Measurements from ENCODE around the gene TIGAR. TPM values are rescaled to one million over a fixed set of nuclear protein-coding genes. Genes with fewer than 3 reads are reported as not detected.
A peak's percentile ranks its signal among the peaks of the same experiment; 100 is the strongest.

TIGAR gene
- polyA plus RNA-seq, 3 donors from 2014 or later, result 2.1 to 8.9 (median 4.3) TPM

DNA sequence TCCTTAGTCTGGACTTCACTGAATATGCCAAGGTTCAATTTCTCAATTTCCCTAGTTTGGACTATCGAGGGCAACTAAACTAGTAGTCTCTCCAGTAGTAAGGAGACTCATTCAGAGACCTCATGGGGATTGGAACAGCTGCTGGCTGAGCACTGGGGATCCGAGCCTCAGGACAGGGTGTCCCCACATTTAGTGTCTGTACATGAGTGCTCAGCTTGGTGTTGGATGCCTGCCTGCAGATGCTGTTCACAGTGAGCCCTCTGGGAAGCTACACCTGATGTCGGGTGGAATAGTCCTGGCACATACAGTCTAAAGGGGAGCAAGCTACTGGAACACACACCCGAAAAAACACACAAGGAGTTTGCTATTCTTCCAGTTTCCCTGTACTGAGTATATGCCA, 59.3 kb downstream of the TIGAR start:
- peaks cover 7 to 11% (median 7%) of the 10 kb centered on the region in 3 donors for H3K27me3 Mint-ChIP-seq (ENCODE audit: low read depth in 3 of 3)
- DNase-seq, result no peak
- H3K36me3 Mint-ChIP-seq, result no peaks in the 10 kb centered on the region
- no peak overlapping the region for H3K4me3 Mint-ChIP-seq
- H3K4me1 Mint-ChIP-seq, result no peaks in the 10 kb centered on the region
- H3K27ac Mint-ChIP-seq, result no peak overlapping the region
- no peaks in the 10 kb centered on the region for H3K9me3 Mint-ChIP-seq

DNA sequence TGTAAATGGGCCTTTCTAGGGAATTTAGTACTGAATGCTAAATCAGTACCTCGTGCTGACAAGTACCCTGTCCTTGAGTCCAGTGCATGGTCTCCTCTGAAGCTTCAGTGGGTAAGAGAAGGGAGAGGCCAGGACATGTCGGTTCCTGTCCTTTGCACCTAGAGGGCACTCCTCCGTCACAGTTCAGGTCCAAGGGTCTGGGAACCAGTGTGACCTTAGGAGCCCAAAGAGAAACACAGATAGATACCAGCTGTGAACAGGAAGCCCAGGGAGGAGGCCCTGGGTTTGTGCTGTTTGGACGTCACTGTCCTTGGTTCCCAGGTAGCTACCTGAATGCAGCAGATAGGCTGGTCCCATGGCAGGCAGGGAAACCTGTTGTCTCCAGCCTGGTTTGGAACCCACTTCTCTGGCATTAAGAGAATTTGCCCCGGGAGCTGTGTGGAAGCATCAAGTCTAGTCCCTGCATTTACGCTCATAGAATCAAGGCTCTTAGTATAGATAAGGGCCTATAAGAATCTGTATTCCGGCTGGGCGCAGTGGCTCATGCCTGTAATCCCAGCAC, 62.4 kb downstream of the TIGAR start:
- Mint-ChIP-seq H3K9me3 (no peaks in the 10 kb centered on the region), H3K4me1 (no peaks in the 10 kb centered on the region), H3K36me3 (no peaks in the 10 kb centered on the region), H3K4me3 (no peak overlapping the region), H3K27ac (no peak overlapping the region), H3K27me3 (ENCODE audit: low read depth in 3 of 3) (peaks cover 7 to 13% (median 7%) of the 10 kb centered on the region in 3 donors)
- DNase-seq, result no peak

DNA sequence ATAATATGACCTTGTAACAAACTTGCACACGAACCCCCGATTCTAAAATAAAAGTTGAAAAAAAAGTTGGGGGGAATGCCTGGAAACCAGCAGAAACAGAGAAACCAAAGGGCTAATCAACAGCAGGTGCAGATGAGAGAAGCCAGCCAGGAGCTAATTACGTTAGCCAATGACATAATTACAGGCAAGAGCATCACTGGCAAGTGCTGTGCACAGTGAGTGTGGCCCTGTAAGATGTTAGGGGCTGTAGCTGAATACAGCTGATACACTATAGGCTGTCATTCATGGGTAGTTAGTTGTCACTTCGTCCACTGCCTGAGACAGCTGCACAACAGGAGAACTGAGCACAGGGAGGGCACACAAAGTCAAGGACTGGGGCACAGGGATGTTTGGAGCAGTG, 65.8 kb downstream of the TIGAR start:
- no peaks in the 10 kb centered on the region for H3K36me3 Mint-ChIP-seq
- no peak overlapping the region for H3K4me3 Mint-ChIP-seq
- no peaks in the 10 kb centered on the region for H3K4me1 Mint-ChIP-seq
- peaks cover 0 to 12% (median 7%) of the 10 kb centered on the region in 3 donors for H3K27me3 Mint-ChIP-seq (ENCODE audit: low read depth in 3 of 3)
- H3K9me3 Mint-ChIP-seq, result no peaks in the 10 kb centered on the region
- no peak for DNase-seq
- H3K27ac Mint-ChIP-seq, result no peak overlapping the region

DNA sequence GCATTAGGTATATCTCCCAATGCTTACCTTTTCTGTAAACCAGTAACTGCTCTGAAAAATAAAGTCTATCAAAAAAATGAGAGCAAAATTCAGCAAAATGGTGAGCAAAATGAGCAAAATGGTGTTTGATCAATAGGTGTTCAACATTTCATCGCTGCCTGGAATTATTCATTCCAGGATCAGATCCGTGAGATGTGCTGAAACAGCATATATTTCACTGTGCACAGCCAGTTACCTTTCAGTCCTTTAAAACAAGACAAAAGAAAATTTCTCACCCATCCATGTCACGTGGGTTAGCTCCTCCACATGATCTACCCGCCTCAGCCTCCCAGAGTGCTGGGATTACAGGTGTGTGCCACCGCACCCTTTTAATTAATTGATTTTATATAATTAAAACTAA, 66.6 kb downstream of the TIGAR start:
- H3K4me1 Mint-ChIP-seq, result peaks cover 4 to 5% of the 10 kb centered on the region in 2 donors
- H3K9me3 Mint-ChIP-seq, result no peaks in the 10 kb centered on the region
- no peak overlapping the region for H3K27ac Mint-ChIP-seq
- no peaks in the 10 kb centered on the region for H3K36me3 Mint-ChIP-seq
- no peak for DNase-seq
- peaks cover 0 to 12% (median 5%) of the 10 kb centered on the region in 3 donors for H3K27me3 Mint-ChIP-seq (ENCODE audit: low read depth in 3 of 3)
- H3K4me3 Mint-ChIP-seq, result no peak overlapping the region

DNA sequence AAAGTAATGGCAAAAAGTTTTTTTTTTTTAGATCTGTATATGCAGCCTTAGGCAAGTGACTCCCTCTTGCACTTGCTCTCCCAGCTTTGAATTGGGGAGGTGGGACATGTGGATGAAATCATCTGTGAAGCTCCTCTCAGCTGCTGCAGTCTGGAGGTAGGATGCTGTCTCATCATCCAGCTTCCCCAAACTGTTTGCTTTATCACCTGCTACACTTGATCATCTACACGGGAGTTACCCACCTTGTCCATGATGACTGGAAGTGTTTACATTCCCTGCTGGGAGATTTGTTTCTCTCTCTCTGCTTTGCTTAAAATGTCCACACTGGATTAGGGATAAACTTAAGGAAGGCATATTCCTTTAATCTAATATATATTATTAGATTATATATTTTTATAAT, 67.0 kb downstream of the TIGAR start:
- Mint-ChIP-seq H3K4me1 (peaks cover 8 to 9% of the 10 kb centered on the region in 2 donors), H3K27ac (no peak overlapping the region), H3K27me3 (ENCODE audit: low read depth in 3 of 3) (peaks cover 0 to 12% (median 4%) of the 10 kb centered on the region in 3 donors), H3K4me3 (no peak overlapping the region), H3K9me3 (no peaks in the 10 kb centered on the region), H3K36me3 (no peaks in the 10 kb centered on the region)
- DNase-seq, result no peak

DNA sequence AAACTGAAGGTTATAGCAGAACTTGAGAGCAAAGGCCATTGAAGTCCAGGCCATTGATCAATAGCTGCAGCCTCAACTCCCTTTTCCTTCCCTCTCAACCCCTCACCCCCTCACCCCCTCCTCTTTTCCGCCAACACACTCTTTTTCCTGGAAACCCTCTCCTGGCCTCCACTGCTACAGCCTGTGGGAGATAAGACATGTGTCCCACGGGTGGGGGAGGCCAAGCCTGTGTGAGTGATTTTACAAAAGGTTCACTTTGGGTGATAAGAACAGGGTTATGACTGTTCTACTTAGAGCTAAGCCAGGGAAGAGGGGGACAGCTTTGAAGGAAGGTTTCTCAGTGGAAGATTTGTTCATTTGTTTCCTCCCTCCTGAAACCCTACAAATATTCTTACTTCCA, 67.6 kb downstream of the TIGAR start:
- DNase-seq, result no peak
- H3K27me3 Mint-ChIP-seq (ENCODE audit: low read depth in 3 of 3), result peaks cover 0 to 12% (median 0%) of the 10 kb centered on the region in 3 donors
- H3K9me3 Mint-ChIP-seq, result no peaks in the 10 kb centered on the region
- no peak overlapping the region for H3K27ac Mint-ChIP-seq
- peaks cover 10% of the 10 kb centered on the region in 2 donors for H3K4me1 Mint-ChIP-seq
- H3K4me3 Mint-ChIP-seq, result no peak overlapping the region
- no peaks in the 10 kb centered on the region for H3K36me3 Mint-ChIP-seq

DNA sequence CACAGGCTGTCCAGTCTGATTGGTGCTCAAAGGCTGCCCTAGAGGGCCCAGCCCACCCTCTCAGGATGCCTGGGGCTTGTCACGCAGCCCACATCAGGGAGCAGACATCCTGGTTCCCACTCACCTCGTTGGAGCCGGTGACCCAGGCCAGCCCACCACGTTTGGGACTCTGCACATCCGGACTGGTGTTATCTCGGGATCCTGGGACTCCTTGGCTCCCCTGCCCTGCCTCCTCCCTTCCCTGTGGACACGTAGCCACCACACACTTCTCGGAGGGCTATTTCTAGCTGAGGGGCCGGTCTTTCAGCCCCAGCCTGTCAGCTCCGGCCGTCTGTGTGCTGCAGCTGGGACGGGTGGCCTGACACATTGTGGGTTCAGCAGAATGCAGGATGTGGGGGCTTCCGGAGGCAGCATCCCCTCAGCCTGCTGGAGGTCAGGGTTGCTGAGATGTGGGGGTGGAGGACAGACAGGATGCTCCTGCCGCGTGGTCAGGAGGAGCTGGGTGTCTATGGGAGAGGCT, 71.3 kb downstream of the TIGAR start:
- no peaks in the 10 kb centered on the region for H3K9me3 Mint-ChIP-seq
- peak overlapping the region in 2 of 5 donors; percentile 39 to 42 for H3K4me3 Mint-ChIP-seq
- no peaks in the 10 kb centered on the region for H3K36me3 Mint-ChIP-seq
- peaks cover 10% of the 10 kb centered on the region in 2 donors for H3K4me1 Mint-ChIP-seq
- DNase-seq, result no peak
- peak overlapping the region in 1 of 6 donors; percentile 19 for H3K27ac Mint-ChIP-seq
- H3K27me3 Mint-ChIP-seq (ENCODE audit: low read depth in 3 of 3), result peaks cover 0 to 5% (median 2%) of the 10 kb centered on the region in 3 donors

DNA sequence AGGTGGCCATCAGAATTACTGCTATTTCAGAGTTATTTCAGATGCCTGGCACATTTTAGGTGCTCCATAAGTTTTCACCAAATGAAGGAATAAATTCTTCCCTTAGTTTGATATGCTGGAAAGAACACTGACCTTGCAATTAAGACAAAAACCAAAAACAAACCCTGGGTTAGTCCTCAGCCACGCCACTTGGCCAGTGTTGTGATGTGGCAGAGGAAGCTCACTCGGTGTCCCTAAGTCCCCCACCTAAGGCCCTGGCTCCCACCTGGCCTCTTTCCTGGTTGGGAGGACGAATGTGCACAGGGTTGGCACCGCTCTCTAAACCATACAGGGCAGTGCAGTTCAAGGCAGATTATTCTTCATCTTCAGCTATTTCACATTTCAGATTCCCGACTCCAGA, 72.2 kb downstream of the TIGAR start:
- H3K9me3 Mint-ChIP-seq, result no peaks in the 10 kb centered on the region
- DNase-seq, result no peak
- H3K4me1 Mint-ChIP-seq, result peaks cover 10% of the 10 kb centered on the region in 2 donors
- no peak overlapping the region for H3K27ac Mint-ChIP-seq
- no peaks in the 10 kb centered on the region for H3K36me3 Mint-ChIP-seq
- peaks cover 0 to 5% (median 2%) of the 10 kb centered on the region in 3 donors for H3K27me3 Mint-ChIP-seq (ENCODE audit: low read depth in 3 of 3)
- no peak overlapping the region for H3K4me3 Mint-ChIP-seq

DNA sequence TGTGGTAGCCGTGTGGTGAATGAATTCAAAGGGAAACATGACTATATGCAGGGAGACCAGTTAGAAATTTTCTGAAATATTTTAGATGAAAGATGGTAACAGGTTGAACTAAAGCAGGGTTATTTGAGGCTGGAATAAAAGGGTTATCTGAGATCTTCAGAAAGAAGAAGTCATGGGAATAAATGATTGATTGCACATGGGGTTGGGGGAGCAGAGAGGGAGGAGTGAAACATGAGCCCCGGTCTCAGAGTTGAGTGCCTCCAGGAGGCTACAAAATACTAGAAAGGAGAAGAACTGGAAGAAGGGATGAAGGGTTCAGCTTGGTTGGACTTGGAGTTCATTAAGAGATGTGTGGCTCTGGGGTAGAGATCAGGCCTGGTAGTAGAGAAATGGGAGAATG, 74.8 kb downstream of the TIGAR start:
- H3K36me3 Mint-ChIP-seq, result no peaks in the 10 kb centered on the region
- no peak for DNase-seq
- no peak overlapping the region for H3K4me3 Mint-ChIP-seq
- H3K27me3 Mint-ChIP-seq (ENCODE audit: low read depth in 3 of 3), result peaks cover 0 to 2% (median 2%) of the 10 kb centered on the region in 3 donors
- no peaks in the 10 kb centered on the region for H3K9me3 Mint-ChIP-seq
- no peak overlapping the region for H3K27ac Mint-ChIP-seq
- peaks cover 10% of the 10 kb centered on the region in 2 donors for H3K4me1 Mint-ChIP-seq

DNA sequence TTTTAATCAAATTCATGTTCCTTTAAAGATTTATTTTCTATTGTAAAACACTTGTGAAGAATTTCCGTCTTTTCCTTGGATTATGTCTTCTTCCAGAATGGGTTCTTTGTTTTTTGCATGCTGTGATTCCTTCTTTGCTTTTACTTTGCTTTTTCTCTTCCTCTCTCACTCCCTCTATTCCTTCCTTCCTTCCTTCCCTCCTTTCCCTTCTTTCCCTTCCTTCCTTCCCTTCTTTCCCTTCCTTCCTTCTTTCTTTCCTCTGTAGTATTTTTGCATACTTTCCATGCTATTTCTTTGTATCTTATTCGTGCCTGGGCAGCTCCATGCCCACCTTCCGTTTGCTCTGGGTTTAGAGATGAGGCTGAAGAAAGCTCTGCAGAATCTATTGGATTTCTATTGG, 80.1 kb downstream of the TIGAR start:
- Mint-ChIP-seq H3K4me3 (no peak overlapping the region), H3K27me3 (ENCODE audit: low read depth in 3 of 3) (peaks cover 0 to 7% (median 2%) of the 10 kb centered on the region in 3 donors), H3K9me3 (no peaks in the 10 kb centered on the region), H3K4me1 (no peaks in the 10 kb centered on the region), H3K36me3 (no peaks in the 10 kb centered on the region), H3K27ac (no peak overlapping the region)
- DNase-seq, result no peak

DNA sequence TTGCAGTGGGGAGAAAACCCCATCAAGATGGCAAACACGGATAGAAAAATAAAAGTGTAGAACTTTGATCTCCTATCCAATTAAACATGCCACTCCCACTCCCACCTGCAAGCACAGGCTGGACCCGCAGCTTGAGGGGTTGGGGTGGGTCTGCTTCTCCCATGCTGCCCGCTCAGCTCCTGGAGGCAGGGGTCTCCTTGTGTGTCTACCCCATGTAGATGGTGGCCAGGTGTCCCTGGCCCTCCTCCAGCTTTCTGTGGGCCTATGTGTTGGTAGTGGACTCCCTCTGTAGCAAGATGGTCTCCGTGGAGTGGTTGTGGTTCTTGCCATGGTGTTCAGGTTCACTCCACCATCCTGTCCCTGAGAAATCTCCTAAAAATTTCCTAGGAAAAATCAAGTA, 82.0 kb downstream of the TIGAR start:
- Mint-ChIP-seq H3K4me3 (no peak overlapping the region), H3K4me1 (no peaks in the 10 kb centered on the region), H3K36me3 (no peaks in the 10 kb centered on the region), H3K27ac (no peak overlapping the region), H3K27me3 (ENCODE audit: low read depth in 3 of 3) (peaks cover 0 to 7% (median 0%) of the 10 kb centered on the region in 3 donors), H3K9me3 (no peaks in the 10 kb centered on the region)
- DNase-seq, result no peak

Other genes with a start within 250 kb of the TIGAR start
- 10 to 100 TPM; 47.5 to 83.3 (median 71.4) TPM for gene CCND2, start 47.5 kb upstream of the TIGAR start, polyA plus RNA-seq
- not detected for gene FGF23, start 58.5 kb downstream of the TIGAR start, polyA plus RNA-seq
- gene FGF6, start 124.6 kb downstream of the TIGAR start, polyA plus RNA-seq, result not detected
- gene RAD51AP1, start 217.7 kb downstream of the TIGAR start, polyA plus RNA-seq, result 1 to 10 TPM; 1.8 to 4.4 (median 2.9) TPM
- 10 to 100 TPM; 31.8 to 41.1 (median 36.9) TPM for gene DYRK4, start 241.0 kb downstream of the TIGAR start, polyA plus RNA-seq

All from immature natural killer cell (primary cell).